Activated naive CD4-positive, alpha-beta T cell treated with anti-CD3 and anti-CD28 coated beads, Interleukin-2, amount 50 U/mL, for 24 hours (primary cell): ENCODE measurements around the gene ANKRD31.

Experiments
- H3K27ac Mint-ChIP-seq: one replicate; pipeline ENCODE4 v1.8.0; 2021; ENCODE audit warnings: mild to moderate bottlenecking, mixed read lengths
- H3K27me3 Mint-ChIP-seq: one replicate; pipeline ENCODE4 v1.8.0; 2021; ENCODE audit warnings: mixed read lengths
- H3K36me3 Mint-ChIP-seq: one replicate; pipeline ENCODE4 v1.8.0; 2021; ENCODE audit warnings: mixed read lengths
- H3K4me1 Mint-ChIP-seq: one replicate; pipeline ENCODE4 v1.8.0; 2021; ENCODE audit warnings: mixed read lengths
- H3K4me3 Mint-ChIP-seq: one replicate; pipeline ENCODE4 v1.8.0; 2021; ENCODE audit warnings: mild to moderate bottlenecking, mixed read lengths
- H3K9me3 Mint-ChIP-seq: one replicate; pipeline ENCODE4 v1.8.0; 2021; ENCODE audit warnings: mixed read lengths

Gene ANKRD31

GRCh38 chr5:75067434-75067833 is 169.2 kb downstream of the ANKRD31 start:
- no peak overlapping the region for H3K27ac Mint-ChIP-seq

GRCh38 chr5:75062925-75063531 is 173.7 kb downstream of the ANKRD31 start:
- H3K9me3 Mint-ChIP-seq: peaks cover 5% of the 10 kb centered on the region
- H3K27ac Mint-ChIP-seq: peak overlapping the region; percentile 30
- H3K4me3 Mint-ChIP-seq: peak overlapping the region; percentile 9
- peaks cover 79% of the 10 kb centered on the region for H3K4me1 Mint-ChIP-seq
- no peaks in the 10 kb centered on the region for H3K27me3 Mint-ChIP-seq
- no peaks in the 10 kb centered on the region for H3K36me3 Mint-ChIP-seq

More at GRCh38 chr5:75067434-75067833, 169.2 kb downstream of the ANKRD31 start:
- Mint-ChIP-seq H3K4me3 (no peak overlapping the region), H3K36me3 (no peaks in the 10 kb centered on the region), H3K27me3 (no peaks in the 10 kb centered on the region), H3K9me3 (peaks cover under 1% of the 10 kb centered on the region), H3K4me1 (peaks cover 36% of the 10 kb centered on the region)

- Mint-ChIP-seq H3K4me1 (peaks cover 90% of the 10 kb centered on the region), H3K9me3 (peaks cover 5% of the 10 kb centered on the region), H3K27me3 (no peaks in the 10 kb centered on the region), H3K4me3 (peak overlapping the region; percentile 50), H3K27ac (peak overlapping the region; percentile 86), H3K36me3 (no peaks in the 10 kb centered on the region)
These were observed 176.6 kb downstream of the ANKRD31 start for GRCh38 chr5:75059912-75060545.

GRCh38 chr5:75058986-75059535 is 177.6 kb downstream of the ANKRD31 start:
- no peaks in the 10 kb centered on the region for H3K36me3 Mint-ChIP-seq
- H3K27ac Mint-ChIP-seq: peak overlapping the region; percentile 86
- peak overlapping the region; percentile 50 for H3K4me3 Mint-ChIP-seq
- peaks cover 5% of the 10 kb centered on the region for H3K9me3 Mint-ChIP-seq
- no peaks in the 10 kb centered on the region for H3K27me3 Mint-ChIP-seq
- peaks cover 96% of the 10 kb centered on the region for H3K4me1 Mint-ChIP-seq

- Mint-ChIP-seq H3K4me3 (peak overlapping the region; percentile 51), H3K9me3 (peaks cover 5% of the 10 kb centered on the region), H3K36me3 (no peaks in the 10 kb centered on the region), H3K27me3 (no peaks in the 10 kb centered on the region), H3K4me1 (peaks cover 87% of the 10 kb centered on the region), H3K27ac (peak overlapping the region; percentile 88)
These were observed 179.1 kb downstream of the ANKRD31 start for GRCh38 chr5:75057561-75057960.

DNA sequence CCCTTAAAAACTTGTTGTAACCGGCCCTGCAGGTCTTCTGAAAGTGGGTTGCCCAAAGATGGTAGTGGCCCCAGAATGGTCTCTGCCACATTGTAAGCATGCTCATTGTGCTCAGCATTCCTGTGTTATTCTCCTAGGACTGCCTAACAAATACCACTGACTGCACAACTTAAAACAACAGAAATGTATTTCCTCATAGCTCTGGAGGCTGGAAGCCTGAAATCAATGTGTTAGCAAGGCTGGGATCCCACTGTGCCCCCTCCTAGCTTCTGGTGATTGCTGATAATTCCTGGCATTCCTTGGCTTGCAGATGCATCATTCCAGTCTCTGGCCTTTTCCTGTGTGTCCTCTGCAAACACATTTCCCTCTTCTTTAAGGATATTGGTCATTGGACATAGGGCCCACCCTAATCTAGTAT is 180.9 kb downstream of the ANKRD31 start:
- Mint-ChIP-seq H3K4me3 (peak overlapping the region; percentile 15), H3K4me1 (peaks cover 88% of the 10 kb centered on the region), H3K36me3 (no peaks in the 10 kb centered on the region), H3K27ac (peak overlapping the region; percentile 38), H3K9me3 (no peaks in the 10 kb centered on the region), H3K27me3 (no peaks in the 10 kb centered on the region)

DNA sequence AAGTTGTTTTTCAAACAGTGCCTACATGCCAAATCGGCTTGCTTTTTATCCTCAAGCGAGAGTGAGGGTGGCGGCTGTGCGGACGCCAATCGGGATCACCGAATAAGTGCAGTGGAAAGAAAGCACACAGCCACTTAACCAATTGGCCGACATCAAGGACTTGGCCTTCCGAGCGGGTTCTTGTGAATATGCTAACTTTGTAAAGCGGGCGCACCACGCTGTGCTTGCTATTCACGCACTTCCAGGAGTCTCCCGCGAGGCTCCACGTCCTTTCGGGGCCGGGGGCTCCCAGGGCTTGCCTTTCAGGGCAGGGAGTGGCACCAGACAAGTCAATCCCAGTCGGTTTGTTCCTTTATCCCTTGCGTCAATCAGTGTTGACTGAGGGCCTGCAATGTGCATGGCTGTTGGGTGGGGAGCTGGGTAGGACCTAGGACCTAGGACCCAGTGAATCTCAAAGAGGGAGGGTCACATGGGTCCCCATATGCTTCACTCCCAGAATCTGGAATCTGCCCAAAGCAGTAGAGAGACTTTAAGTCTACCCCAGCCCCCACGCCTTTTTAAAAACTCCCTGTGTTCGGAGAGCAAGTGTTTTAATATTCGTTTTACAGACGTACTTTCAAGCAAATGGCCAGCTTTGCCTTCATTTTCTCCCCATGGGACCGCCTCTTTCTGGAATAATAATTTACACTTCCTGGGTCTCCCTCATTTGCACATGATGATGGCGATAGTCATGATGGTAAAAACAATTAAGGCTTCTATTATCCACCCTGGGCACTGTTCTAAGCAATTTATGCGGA is 182.3 kb downstream of the ANKRD31 start:
- Mint-ChIP-seq H3K9me3 (no peaks in the 10 kb centered on the region), H3K27ac (peak overlapping the region; percentile 92), H3K27me3 (no peaks in the 10 kb centered on the region), H3K4me3 (peak overlapping the region; percentile 91), H3K36me3 (no peaks in the 10 kb centered on the region), H3K4me1 (peaks cover 88% of the 10 kb centered on the region)

DNA sequence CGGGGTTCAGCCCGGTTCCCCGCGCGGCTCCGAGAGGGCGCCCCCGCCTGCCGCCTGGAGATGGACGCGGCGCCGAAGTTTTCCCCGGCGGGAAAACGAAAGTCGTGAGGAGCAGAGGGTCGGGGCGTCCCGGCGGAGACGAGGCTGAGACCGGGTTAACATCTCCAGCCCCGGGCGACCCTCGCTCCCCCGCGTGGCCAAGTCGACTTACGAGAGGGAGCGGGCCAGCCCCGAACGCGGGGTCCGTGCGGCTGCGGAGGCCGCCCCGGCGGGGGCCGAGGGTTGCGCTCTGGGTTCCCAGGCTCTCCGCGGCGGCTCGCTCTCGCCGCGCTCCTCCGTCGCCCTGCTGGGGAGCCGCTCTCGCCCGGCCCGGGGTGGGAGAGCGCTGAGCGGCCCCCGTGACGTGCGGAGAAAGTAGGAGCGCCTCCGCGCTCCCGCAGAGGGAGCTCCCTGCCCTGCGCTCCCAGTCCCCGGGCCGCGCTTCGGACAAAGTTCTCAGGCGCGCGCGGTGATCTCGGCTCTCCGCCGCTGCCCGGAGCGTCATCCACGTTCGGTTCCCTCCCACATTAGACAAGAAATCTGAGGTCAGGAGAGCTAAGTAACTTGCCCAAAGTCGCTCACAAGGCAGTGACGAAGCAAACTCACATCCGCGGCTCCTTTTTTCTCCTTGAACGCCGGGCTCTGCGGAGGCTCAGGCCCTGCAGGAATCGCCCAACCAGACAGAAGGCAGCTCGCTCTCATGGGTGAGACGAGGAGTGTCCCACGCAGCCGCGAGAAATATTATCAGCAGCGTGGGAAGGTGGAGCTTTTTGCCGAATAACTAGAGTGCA is 183.2 kb downstream of the ANKRD31 start:
- H3K27ac Mint-ChIP-seq: peak overlapping the region; percentile 92
- no peaks in the 10 kb centered on the region for H3K27me3 Mint-ChIP-seq
- no peaks in the 10 kb centered on the region for H3K9me3 Mint-ChIP-seq
- H3K4me3 Mint-ChIP-seq: peak overlapping the region; percentile 91
- peaks cover 88% of the 10 kb centered on the region for H3K4me1 Mint-ChIP-seq
- H3K36me3 Mint-ChIP-seq: no peaks in the 10 kb centered on the region

- Mint-ChIP-seq H3K27me3 (no peaks in the 10 kb centered on the region), H3K9me3 (no peaks in the 10 kb centered on the region), H3K36me3 (no peaks in the 10 kb centered on the region), H3K4me3 (peak overlapping the region; percentile 91), H3K4me1 (peaks cover 88% of the 10 kb centered on the region), H3K27ac (no peak overlapping the region)
These were observed 183.7 kb downstream of the ANKRD31 start for GRCh38 chr5:75053054-75053303.

DNA sequence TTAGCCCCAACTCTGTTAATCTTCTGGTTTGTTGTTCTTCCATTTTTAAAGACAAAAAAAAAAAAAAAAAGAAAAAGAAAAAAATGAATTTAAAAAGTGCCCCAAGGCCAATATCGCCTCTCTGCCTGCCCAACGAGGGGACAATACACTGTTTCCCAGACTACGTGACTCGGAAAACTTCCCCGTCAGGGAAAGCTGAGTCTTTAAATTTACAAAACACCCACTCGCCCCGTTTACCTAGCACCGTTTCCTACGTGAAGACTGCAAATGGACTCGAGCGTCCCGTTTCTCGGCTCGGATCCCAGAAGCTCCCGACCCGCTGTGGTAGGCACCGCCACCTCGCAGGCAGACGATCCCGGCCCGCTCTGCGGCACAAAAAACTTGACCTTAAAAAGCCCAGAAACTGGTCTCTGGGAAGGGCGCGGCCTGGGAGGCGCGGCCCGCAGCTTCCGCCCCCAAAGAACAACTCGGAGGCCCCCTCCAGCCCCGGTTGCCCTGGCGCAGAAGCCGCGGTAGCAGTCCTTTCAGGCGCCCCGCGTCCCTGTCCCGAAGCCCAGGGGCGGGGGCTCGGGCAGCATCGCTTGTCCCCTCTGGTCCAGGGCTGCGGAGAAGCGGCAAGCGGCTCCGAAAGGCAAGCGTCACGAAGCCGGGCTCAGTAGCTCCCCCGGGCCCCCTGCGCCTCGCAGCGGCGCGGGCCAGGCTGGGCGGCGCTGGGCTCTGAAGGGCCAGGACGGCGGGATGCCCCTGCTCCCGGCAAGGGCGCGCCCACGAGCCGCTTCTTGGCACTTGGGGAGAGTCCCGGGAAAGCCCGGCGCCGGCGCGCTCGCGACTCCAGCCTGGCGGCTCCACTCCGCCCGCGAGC is 184.3 kb downstream of the ANKRD31 start, which contains the start of gene GCNT4:
TSS of gene GCNT4 (minus strand) at position 367 of the 862 bp plus-strand sequence. CDS start 22,521 bp downstream, outside the sequence.
- Mint-ChIP-seq H3K27ac (peak within 1 kb of the TSS; percentile 90), H3K4me3 (peak within 1 kb of the TSS; percentile 95), H3K27me3 (no peaks in the 10 kb centered on the region), H3K4me1 (peaks cover 88% of the 10 kb centered on the region), H3K9me3 (no peaks in the 10 kb centered on the region), H3K36me3 (no peaks in the 10 kb centered on the region)

- H3K4me3 Mint-ChIP-seq: peak overlapping the region; percentile 95
- H3K9me3 Mint-ChIP-seq: no peaks in the 10 kb centered on the region
- peaks cover 88% of the 10 kb centered on the region for H3K4me1 Mint-ChIP-seq
- peak overlapping the region; percentile 90 for H3K27ac Mint-ChIP-seq
- no peaks in the 10 kb centered on the region for H3K27me3 Mint-ChIP-seq
- H3K36me3 Mint-ChIP-seq: no peaks in the 10 kb centered on the region
These were observed 185.4 kb downstream of the ANKRD31 start for GRCh38 chr5:75051217-75051751.

GRCh38 chr5:75050415-75050814 is 186.3 kb downstream of the ANKRD31 start:
- Mint-ChIP-seq H3K27ac (peak overlapping the region; percentile 90), H3K4me1 (peaks cover 88% of the 10 kb centered on the region), H3K36me3 (peaks cover 5% of the 10 kb centered on the region), H3K9me3 (no peaks in the 10 kb centered on the region), H3K4me3 (peak overlapping the region; percentile 95), H3K27me3 (no peaks in the 10 kb centered on the region)

DNA sequence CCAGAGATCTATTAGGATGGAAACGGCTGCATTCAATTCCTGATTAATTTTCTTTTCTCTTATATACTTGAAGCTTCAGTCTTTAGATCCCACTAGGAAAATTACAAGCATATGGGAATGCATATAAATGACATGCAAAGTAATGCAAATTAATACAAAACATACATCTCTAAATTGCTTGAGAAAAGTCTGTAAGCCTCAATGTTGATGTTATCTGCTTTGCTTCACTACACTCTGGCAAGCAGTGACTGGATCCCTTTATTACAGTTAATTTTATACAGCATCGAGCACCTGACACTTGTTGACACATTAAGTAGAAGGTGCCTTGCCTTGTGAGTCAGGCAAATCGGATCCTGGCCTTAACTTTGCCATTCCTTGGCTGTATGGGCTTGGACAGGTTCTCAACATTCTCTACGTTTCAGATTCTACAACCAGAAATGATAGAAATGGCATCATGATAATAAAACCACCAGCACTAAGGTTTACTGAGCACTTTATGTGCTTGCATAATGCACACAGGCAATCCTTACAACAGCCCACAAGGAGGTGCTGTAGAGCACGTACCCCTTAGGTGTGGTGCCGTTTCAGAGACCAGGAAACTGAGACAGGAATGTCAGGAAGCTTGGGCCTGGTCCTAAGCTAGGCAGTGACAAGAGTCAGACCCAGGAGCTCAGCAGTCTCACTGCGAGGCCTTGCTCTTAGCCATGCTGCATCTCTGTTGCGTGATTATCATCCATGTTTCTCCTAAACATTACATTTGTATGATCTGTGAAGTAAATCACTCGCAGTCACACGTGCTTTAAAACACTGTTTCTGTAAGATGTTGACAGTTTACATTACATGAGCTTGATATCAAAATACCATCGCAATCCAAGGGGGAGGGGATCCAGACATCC is 187.0 kb downstream of the ANKRD31 start:
- H3K4me3 Mint-ChIP-seq: peak overlapping the region; percentile 95
- peaks cover 88% of the 10 kb centered on the region for H3K4me1 Mint-ChIP-seq
- H3K27ac Mint-ChIP-seq: peak overlapping the region; percentile 38
- H3K36me3 Mint-ChIP-seq: peaks cover 12% of the 10 kb centered on the region
- no peaks in the 10 kb centered on the region for H3K27me3 Mint-ChIP-seq
- H3K9me3 Mint-ChIP-seq: no peaks in the 10 kb centered on the region
